Smooth muscle cell (in vitro differentiated cells): ENCODE results near the gene IMP4. TPM values are rescaled to one million over a fixed set of nuclear protein-coding genes. Genes with fewer than 3 reads are reported as not detected.
A peak's percentile ranks its signal among the peaks of the same experiment; 100 is the strongest.

ENCODE experiments used
- DNase-seq: peaks from one replicate; lab custom pipeline; 2025; ENCODE audit not compliant: unreplicated experiment; lab: John Stamatoyannopoulos, UW
- H2AFZ ChIP-seq: fragments of 200-600 bp; sonication (generic); 2 replicates; pipeline ENCODE4 v1.6.0; 2016; ENCODE audit warnings: antibody characterized with exemption, low read depth, mild to moderate bottlenecking
- H3F3A ChIP-seq: fragments of 200-600 bp; sonication (generic); 2 replicates; pipeline ENCODE4 v1.6.0; 2017; ENCODE audit warnings: antibody characterized with exemption, low read depth
- H3K27ac ChIP-seq: fragments of 200-600 bp; sonication (generic); 2 replicates; pipeline ENCODE4 v1.5.1; 2016; ENCODE audit warnings: low read depth, mild to moderate bottlenecking
- H3K27me3 ChIP-seq: fragments of 200-600 bp; sonication (generic); 2 replicates; pipeline ENCODE4 v1.6.1; 2016; ENCODE audit warnings: low read depth, mild to moderate bottlenecking
- H3K36me3 ChIP-seq: fragments of 200-600 bp; sonication (generic); 2 replicates; pipeline ENCODE4 v1.5.1; 2016; ENCODE audit warnings: low read depth
- H3K4me1 ChIP-seq: fragments of 200-600 bp; sonication (generic); 2 replicates; pipeline ENCODE4 v1.5.1; 2016; ENCODE audit warnings: low read depth
- H3K4me2 ChIP-seq: fragments of 200-600 bp; sonication (generic); 2 replicates; pipeline ENCODE4 v1.6.0; 2016; ENCODE audit warnings: mild to moderate bottlenecking
- H3K4me3 ChIP-seq: fragments of 200-600 bp; sonication (generic); 2 replicates; pipeline ENCODE4 v1.5.1; 2016; ENCODE audit warnings: mild to moderate bottlenecking
- H3K79me2 ChIP-seq: fragments of 200-600 bp; sonication (generic); 2 replicates; pipeline ENCODE4 v1.6.0; 2016; ENCODE audit warnings: low read depth, mild to moderate bottlenecking
- H3K9ac ChIP-seq: fragments of 200-600 bp; sonication (generic); 2 replicates; pipeline ENCODE4 v1.6.0; 2016; ENCODE audit warnings: low read depth
- H3K9me3 ChIP-seq: fragments of 200-600 bp; sonication (generic); replicated peaks from 2 replicates; pipeline ENCODE4 v1.5.1; 2016; ENCODE audit warnings: low read depth
- H4K20me1 ChIP-seq: fragments of 200-600 bp; sonication (generic); 2 replicates; pipeline ENCODE4 v1.6.0; 2016; ENCODE audit warnings: low read depth
- WGBS: methylation state at CpG from one replicate; pipeline ENCODE4 v1.1.7; 2016; ENCODE audit warnings: low lambda C conversion rate; 5-methylcytosine and 5-hydroxymethylcytosine counted together
- polyA plus RNA-seq: library from polyadenylated mRNA; unstranded; fragments of >200 nt; fragmentation: Nextera tagmentation; extraction: Ambion mirVana; gene quantifications from 2 replicates; pipeline ENCODE4 v1.2.1, GENCODE V29; 2016
- total RNA-seq: library from RNA; depleted of rRNA; stranded (reverse); fragments of >200 nt; gene quantifications from 2 replicates; pipeline ENCODE4 v1.2.3, GENCODE V29; 2014
- TF ChIP-seq, protein P1 (sequence below): fragments of 200-600 bp; sonication (generic); IDR thresholded peaks from 2 replicates; pipeline ENCODE4 v1.5.1; 2017; ENCODE audit warnings: borderline replicate concordance, mild to moderate bottlenecking, antibody characterized with exemption; ENCODE audit not compliant: insufficient read depth, poor library complexity, severe bottlenecking

IMP4 gene
- total and polyA plus RNA-seq, 2 experiments from 2014 or later: 59.3 to 75.0 TPM

- H3K27me3 ChIP-seq: no peaks in the 10 kb centered on the region
- H3K27ac ChIP-seq: peak overlapping the region; percentile 82
- H3K79me2 ChIP-seq: peaks cover 11% of the 10 kb centered on the region
- DNase-seq: peak; percentile 84
- peaks cover 10% of the 10 kb centered on the region for H4K20me1 ChIP-seq
- H3K9ac ChIP-seq: peak overlapping the region; percentile 49
- peaks cover 6% of the 10 kb centered on the region for H3F3A ChIP-seq
- H2AFZ ChIP-seq: peak overlapping the region; percentile 100
- TF ChIP-seq, protein P1, sequence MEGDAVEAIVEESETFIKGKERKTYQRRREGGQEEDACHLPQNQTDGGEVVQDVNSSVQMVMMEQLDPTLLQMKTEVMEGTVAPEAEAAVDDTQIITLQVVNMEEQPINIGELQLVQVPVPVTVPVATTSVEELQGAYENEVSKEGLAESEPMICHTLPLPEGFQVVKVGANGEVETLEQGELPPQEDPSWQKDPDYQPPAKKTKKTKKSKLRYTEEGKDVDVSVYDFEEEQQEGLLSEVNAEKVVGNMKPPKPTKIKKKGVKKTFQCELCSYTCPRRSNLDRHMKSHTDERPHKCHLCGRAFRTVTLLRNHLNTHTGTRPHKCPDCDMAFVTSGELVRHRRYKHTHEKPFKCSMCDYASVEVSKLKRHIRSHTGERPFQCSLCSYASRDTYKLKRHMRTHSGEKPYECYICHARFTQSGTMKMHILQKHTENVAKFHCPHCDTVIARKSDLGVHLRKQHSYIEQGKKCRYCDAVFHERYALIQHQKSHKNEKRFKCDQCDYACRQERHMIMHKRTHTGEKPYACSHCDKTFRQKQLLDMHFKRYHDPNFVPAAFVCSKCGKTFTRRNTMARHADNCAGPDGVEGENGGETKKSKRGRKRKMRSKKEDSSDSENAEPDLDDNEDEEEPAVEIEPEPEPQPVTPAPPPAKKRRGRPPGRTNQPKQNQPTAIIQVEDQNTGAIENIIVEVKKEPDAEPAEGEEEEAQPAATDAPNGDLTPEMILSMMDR: no peak
- no peaks in the 10 kb centered on the region for H3K9me3 ChIP-seq
- under 1% methylated on average over 22 of the region's 24 CpGs for WGBS
- H3K4me3 ChIP-seq: peak overlapping the region; percentile 74
- H3K4me1 ChIP-seq: peaks cover 14% of the 10 kb centered on the region
- H3K4me2 ChIP-seq: peak overlapping the region; percentile 93
- peaks cover under 1% of the 10 kb centered on the region for H3K36me3 ChIP-seq
Measured at GRCh38 chr2:130342020-130342532, 621 bp upstream of the IMP4 start.

- no peak overlapping the region for H3K9ac ChIP-seq
- no peak overlapping the region for H3K4me2 ChIP-seq
- no peaks in the 10 kb centered on the region for H3K9me3 ChIP-seq
- peaks cover 10% of the 10 kb centered on the region for H4K20me1 ChIP-seq
- no peak overlapping the region for H3K27ac ChIP-seq
- H3F3A ChIP-seq: no peaks in the 10 kb centered on the region
- TF ChIP-seq, protein P1: no peak
- no peak overlapping the region for H3K4me3 ChIP-seq
- peaks cover 5% of the 10 kb centered on the region for H3K4me1 ChIP-seq
- H3K27me3 ChIP-seq: no peaks in the 10 kb centered on the region
- 97% methylated on average over 4 of the region's 4 CpGs for WGBS
- no peak for DNase-seq
- peaks cover 6% of the 10 kb centered on the region for H3K36me3 ChIP-seq
- H2AFZ ChIP-seq: no peak overlapping the region
- peaks cover 11% of the 10 kb centered on the region for H3K79me2 ChIP-seq
Measured at GRCh38 chr2:130344578-130344977, 1.9 kb downstream of the IMP4 start.

DNA sequence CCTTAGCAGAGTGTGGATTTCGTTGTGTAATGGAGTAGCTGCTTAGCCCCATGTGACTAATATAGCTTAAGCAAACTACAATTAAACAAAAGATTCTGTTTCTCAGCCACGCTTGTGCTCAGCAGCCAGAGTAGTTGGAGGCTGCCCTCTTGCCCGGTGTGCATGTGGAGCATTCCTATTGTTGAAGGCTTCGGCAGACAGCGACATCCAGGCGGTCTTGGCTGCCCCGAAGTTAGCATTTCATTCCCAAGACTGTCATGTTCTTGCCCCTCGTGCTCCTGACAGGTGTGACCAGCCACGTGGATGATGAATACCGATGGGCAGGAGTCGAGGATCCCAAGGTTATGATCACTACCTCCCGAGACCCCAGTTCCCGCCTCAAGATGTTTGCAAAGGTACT, 2.4 kb downstream of the IMP4 start:
- TF ChIP-seq, protein P1: no peak
- no peaks in the 10 kb centered on the region for H3F3A ChIP-seq
- H3K9ac ChIP-seq: no peak overlapping the region
- 96% methylated on average over 13 of the region's 13 CpGs for WGBS
- H3K27me3 ChIP-seq: no peaks in the 10 kb centered on the region
- H3K36me3 ChIP-seq: peaks cover 6% of the 10 kb centered on the region
- H3K4me3 ChIP-seq: no peak overlapping the region
- no peak overlapping the region for H2AFZ ChIP-seq
- H4K20me1 ChIP-seq: peaks cover 10% of the 10 kb centered on the region
- no peak overlapping the region for H3K27ac ChIP-seq
- H3K4me2 ChIP-seq: no peak overlapping the region
- H3K79me2 ChIP-seq: peaks cover 11% of the 10 kb centered on the region
- H3K9me3 ChIP-seq: no peaks in the 10 kb centered on the region
- peaks cover 5% of the 10 kb centered on the region for H3K4me1 ChIP-seq
- DNase-seq: no peak

DNA sequence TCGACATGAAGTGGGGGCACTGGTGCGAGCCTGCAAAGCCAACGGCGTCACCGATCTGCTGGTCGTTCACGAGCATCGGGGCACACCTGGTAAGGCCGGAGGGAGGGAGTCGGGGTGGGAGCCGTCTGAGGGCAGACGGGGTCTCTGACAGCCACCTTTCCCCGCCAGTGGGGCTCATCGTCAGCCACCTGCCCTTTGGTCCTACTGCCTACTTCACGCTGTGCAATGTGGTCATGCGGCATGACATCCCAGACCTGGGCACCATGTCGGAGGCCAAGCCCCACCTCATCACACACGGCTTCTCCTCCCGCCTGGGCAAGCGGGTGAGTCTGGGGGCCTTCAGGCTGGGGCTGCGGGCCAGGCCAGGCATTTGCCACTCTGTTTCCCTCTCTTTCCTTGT, 2.9 kb downstream of the IMP4 start:
- Histone ChIP-seq H3K9me3 (no peaks in the 10 kb centered on the region), H3K79me2 (peaks cover 11% of the 10 kb centered on the region), H3K27ac (no peak overlapping the region), H3K9ac (no peak overlapping the region), H3K4me1 (peaks cover 5% of the 10 kb centered on the region), H3K4me2 (no peak overlapping the region), H3K4me3 (no peak overlapping the region), H3F3A (no peaks in the 10 kb centered on the region), H3K27me3 (no peaks in the 10 kb centered on the region), H4K20me1 (peaks cover 10% of the 10 kb centered on the region), H2AFZ (no peak overlapping the region), H3K36me3 (peaks cover 6% of the 10 kb centered on the region)
- DNase-seq: no peak
- TF ChIP-seq, protein P1: no peak
- 98% methylated on average over 20 of the region's 21 CpGs for WGBS
